ENCODE data around the gene ISYNA1.
"Not testable (repeated sequence)": the region's sequence is repeated elsewhere in the genome, so short reads cannot be mapped to it uniquely, and the experiment has no call there.

ISYNA1 gene

DNA sequence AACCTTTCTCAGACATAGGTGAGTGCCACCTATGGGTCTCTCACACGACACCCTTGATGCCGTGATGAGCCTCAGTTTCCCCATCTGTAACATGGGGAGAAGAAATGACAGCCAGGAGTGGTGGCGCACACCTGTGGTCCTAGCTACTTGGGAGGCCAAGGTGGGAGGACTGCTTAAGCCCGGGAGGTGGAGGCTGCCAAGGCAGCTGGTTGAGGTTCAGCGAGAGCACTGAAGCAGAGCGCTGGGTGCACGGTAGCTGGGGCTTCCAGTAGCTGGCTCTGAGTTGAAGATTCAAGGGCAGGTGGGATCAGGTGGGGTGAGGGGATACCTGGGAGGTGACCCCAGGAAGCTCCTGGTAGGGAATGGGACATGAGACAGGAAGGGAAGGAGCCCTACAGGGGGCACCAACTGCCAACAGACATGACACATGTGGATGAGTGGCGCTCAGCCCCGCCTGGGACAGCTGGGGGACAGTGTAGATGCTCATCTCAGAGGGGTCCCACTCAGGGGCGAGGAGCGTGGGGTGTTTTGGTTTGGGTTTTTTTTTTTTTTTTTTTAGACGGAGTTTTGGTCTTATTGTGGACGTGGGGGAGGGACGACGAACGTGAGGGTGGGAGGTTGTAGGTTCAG, 25.2 kb downstream of the ISYNA1 start:
- peaks cover 35% of the 10 kb centered on the region for H3K4me1 ChIP-seq (ENCODE audit: control insufficient read depth, insufficient read depth, low read length, poor library complexity, severe bottlenecking)
- no peak overlapping the region for H3K27ac ChIP-seq (ENCODE audit: insufficient read depth, low read length, poor library complexity, severe bottlenecking)
- no peaks in the 10 kb centered on the region for H3K9me3 ChIP-seq (ENCODE audit: control insufficient read depth, low read length)
- H3K4me3 ChIP-seq (ENCODE audit: insufficient read depth, low read depth, low read length, poor library complexity, severe bottlenecking) = no peak overlapping the region
- DNase-seq = no peak
- H3K27me3 ChIP-seq (replicated peaks; ENCODE audit: control insufficient read depth, insufficient read depth, low read length, poor library complexity, severe bottlenecking) = no peaks in the 10 kb centered on the region
- no peaks in the 10 kb centered on the region for H3K36me3 ChIP-seq (ENCODE audit: control insufficient read depth, insufficient read depth, low read length)

- no peaks in the 10 kb centered on the region for H3K4me1 ChIP-seq (ENCODE audit: control insufficient read depth, insufficient read depth, low read length, poor library complexity, severe bottlenecking)
- H3K9me3 ChIP-seq (ENCODE audit: control insufficient read depth, low read length) = no peaks in the 10 kb centered on the region
- no peaks in the 10 kb centered on the region for H3K27me3 ChIP-seq (replicated peaks; ENCODE audit: control insufficient read depth, insufficient read depth, low read length, poor library complexity, severe bottlenecking)
- no peak overlapping the region for H3K4me3 ChIP-seq (ENCODE audit: insufficient read depth, low read depth, low read length, poor library complexity, severe bottlenecking)
- H3K27ac ChIP-seq (ENCODE audit: insufficient read depth, low read length, poor library complexity, severe bottlenecking) = no peak overlapping the region
- no peak for DNase-seq
- H3K36me3 ChIP-seq (ENCODE audit: control insufficient read depth, insufficient read depth, low read length) = no peaks in the 10 kb centered on the region
These were observed 29.9 kb downstream of the ISYNA1 start for GRCh38 chr19:18408053-18408476.

DNA sequence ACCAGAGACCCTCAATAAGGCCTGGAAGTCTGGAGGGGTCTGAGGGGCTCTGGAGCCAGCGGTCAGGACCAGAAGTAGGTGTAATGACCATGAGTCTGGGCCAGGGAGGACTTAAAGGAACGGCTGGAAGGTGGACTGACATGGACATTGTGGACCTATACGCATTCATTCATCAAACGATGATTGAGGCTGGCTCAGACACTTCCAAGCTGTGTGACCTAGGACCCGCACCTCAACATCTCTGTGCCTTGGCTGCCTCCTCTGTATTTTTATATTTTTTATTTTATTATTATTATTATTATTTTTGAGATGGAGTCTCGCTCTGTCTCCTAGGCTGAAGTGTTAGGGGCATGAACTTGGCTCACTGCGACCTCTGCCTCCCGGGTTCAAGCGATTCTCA, 31.2 kb downstream of the ISYNA1 start:
- H3K27me3 ChIP-seq (replicated peaks; ENCODE audit: control insufficient read depth, insufficient read depth, low read length, poor library complexity, severe bottlenecking) = no peaks in the 10 kb centered on the region
- H3K36me3 ChIP-seq (ENCODE audit: control insufficient read depth, insufficient read depth, low read length) = no peaks in the 10 kb centered on the region
- no peaks in the 10 kb centered on the region for H3K4me1 ChIP-seq (ENCODE audit: control insufficient read depth, insufficient read depth, low read length, poor library complexity, severe bottlenecking)
- no peak overlapping the region for H3K27ac ChIP-seq (ENCODE audit: insufficient read depth, low read length, poor library complexity, severe bottlenecking)
- DNase-seq = no peak
- H3K9me3 ChIP-seq (ENCODE audit: control insufficient read depth, low read length) = no peaks in the 10 kb centered on the region
- H3K4me3 ChIP-seq (ENCODE audit: insufficient read depth, low read depth, low read length, poor library complexity, severe bottlenecking) = no peak overlapping the region

GRCh38 chr19:18405754-18406153, 32.2 kb downstream of the ISYNA1 start:
- not testable (repeated sequence) for H3K4me1 ChIP-seq (ENCODE audit: control insufficient read depth, insufficient read depth, low read length, poor library complexity, severe bottlenecking); H3K4me3 ChIP-seq (ENCODE audit: insufficient read depth, low read depth, low read length, poor library complexity, severe bottlenecking); H3K9me3 ChIP-seq (ENCODE audit: control insufficient read depth, low read length); DNase-seq; H3K27ac ChIP-seq (ENCODE audit: insufficient read depth, low read length, poor library complexity, severe bottlenecking); H3K36me3 ChIP-seq (ENCODE audit: control insufficient read depth, insufficient read depth, low read length); H3K27me3 ChIP-seq (replicated peaks; ENCODE audit: control insufficient read depth, insufficient read depth, low read length, poor library complexity, severe bottlenecking)

DNA sequence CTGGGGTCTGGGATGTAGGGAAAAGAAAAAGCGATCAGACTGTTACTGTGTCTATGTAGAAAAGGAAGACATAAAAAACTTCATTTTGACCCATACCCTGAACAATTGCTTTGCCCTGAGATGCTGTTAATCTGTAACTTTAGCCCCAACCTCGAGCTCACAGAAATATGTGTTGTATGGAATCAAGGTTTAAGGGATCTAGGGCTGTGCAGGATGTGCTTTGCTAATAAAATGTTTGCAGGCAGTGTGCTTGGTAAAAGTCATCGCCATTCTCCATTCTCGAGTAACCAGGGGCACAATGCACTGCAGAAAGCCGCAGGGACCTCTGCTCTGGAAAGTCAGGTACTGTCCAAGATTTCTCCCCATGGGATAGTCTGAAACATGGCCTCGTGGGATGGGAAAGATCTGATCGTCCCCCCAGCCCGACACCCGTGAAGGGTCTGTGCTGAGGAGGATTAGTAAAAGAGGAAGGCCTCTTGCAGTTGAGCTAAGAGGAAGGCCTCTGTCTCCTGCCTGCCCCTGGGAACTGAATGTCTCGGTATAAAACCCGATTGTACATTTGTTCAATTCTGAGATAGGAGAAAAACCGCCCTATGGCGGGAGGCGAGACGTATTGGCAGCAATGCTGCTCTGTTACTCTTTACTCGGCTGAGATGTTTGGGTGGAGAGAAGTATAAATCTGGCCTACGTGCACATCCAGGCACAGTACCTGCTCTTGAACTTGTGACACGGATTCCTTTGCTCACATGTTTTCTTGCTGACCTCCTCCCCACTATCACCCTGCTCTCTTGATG, 35.3 kb downstream of the ISYNA1 start:
- not testable (repeated sequence) for H3K4me3 ChIP-seq (ENCODE audit: insufficient read depth, low read depth, low read length, poor library complexity, severe bottlenecking); DNase-seq; H3K27me3 ChIP-seq (replicated peaks; ENCODE audit: control insufficient read depth, insufficient read depth, low read length, poor library complexity, severe bottlenecking); H3K36me3 ChIP-seq (ENCODE audit: control insufficient read depth, insufficient read depth, low read length); H3K27ac ChIP-seq (ENCODE audit: insufficient read depth, low read length, poor library complexity, severe bottlenecking); H3K9me3 ChIP-seq (ENCODE audit: control insufficient read depth, low read length); H3K4me1 ChIP-seq (ENCODE audit: control insufficient read depth, insufficient read depth, low read length, poor library complexity, severe bottlenecking)

GRCh38 chr19:18401580-18402112, 36.3 kb downstream of the ISYNA1 start:
- no peaks in the 10 kb centered on the region for H3K9me3 ChIP-seq (ENCODE audit: control insufficient read depth, low read length)
- H3K4me3 ChIP-seq (ENCODE audit: insufficient read depth, low read depth, low read length, poor library complexity, severe bottlenecking) = no peak overlapping the region
- no peak for DNase-seq
- peaks cover 8% of the 10 kb centered on the region for H3K4me1 ChIP-seq (ENCODE audit: control insufficient read depth, insufficient read depth, low read length, poor library complexity, severe bottlenecking)
- H3K27ac ChIP-seq (ENCODE audit: insufficient read depth, low read length, poor library complexity, severe bottlenecking) = no peak overlapping the region
- H3K27me3 ChIP-seq (replicated peaks; ENCODE audit: control insufficient read depth, insufficient read depth, low read length, poor library complexity, severe bottlenecking) = peaks cover 8% of the 10 kb centered on the region
- no peaks in the 10 kb centered on the region for H3K36me3 ChIP-seq (ENCODE audit: control insufficient read depth, insufficient read depth, low read length)

DNA sequence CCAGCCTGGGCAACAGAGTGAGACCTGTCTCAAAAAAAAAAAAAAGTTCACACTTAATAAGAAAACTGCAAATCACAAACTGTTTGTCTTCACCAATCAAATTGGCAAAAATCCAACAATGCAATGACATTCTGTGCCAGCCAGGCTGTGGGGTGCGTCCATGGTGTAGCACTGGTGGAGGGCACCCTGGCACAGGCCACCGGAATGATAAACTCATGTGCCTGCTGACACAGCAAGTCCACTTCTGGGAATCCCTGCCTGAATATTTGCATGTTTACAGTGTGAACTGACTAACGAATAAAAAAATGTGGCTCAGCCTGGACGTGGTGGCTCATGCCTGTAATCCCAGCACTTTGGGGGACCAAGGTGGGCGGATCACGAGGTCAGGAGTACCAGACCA, 38.9 kb downstream of the ISYNA1 start:
- Histone ChIP-seq H3K27me3 (replicated peaks; ENCODE audit: control insufficient read depth, insufficient read depth, low read length, poor library complexity, severe bottlenecking) (peaks cover 8% of the 10 kb centered on the region), H3K4me3 (ENCODE audit: insufficient read depth, low read depth, low read length, poor library complexity, severe bottlenecking) (no peak overlapping the region)

DNA sequence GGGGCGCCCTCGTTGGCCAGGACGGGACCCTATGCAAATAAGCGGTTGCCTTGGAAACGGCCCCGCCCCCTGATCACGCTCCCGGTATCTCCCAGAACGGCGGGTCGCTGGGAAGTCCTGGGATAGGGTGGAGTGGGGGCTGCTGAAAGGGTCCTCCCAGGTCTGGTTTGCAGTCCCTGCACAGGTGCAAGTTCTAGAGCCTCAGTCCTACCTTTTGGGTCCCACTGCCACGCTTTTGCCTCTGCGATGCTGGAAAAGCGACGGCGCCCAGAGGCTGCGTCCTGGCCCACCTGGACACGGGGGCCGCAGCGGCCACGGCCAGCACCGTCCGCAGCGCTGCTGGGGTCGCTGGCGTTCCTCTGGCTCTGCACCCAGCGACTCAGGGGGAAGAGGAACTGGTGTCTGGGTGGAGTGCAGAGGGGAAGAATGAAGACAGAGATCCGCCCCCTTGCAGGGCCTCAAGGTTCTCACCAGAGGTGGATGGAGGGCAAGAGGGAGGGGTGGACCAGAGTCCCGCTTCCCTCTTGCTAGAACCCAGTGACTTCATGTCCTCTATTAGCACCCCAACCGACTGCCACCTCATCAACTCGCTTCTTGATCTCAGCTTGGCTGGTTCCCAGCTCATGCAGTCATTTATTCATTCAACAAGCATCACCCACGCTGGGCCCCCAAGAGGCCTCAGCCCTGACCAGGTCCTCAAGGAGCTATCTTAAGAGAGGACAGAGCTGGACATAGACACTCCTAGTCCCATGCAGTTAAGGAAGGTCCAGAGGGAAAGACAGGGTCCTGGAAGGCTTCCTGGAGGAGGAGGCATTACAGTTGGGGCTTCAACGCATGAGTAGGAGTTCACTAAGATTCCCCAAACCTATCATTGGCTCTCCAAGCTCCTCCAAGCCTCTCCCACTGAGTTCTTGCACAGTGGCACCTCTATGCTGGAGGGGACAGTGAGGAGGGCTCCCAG, 40.4 kb downstream of the ISYNA1 start, which contains the start of gene LRRC25:
LRRC25 (minus strand) TSS at position 381 of the 961 bp plus-strand sequence. CDS start 659 bp downstream, outside the sequence.
- Histone ChIP-seq H3K27me3 (replicated peaks; ENCODE audit: control insufficient read depth, insufficient read depth, low read length, poor library complexity, severe bottlenecking) (peaks cover 8% of the 10 kb centered on the region), H3K27ac (ENCODE audit: insufficient read depth, low read length, poor library complexity, severe bottlenecking) (no peak within 1 kb of the TSS), H3K4me3 (ENCODE audit: insufficient read depth, low read depth, low read length, poor library complexity, severe bottlenecking) (no peak within 1 kb of the TSS), H3K4me1 (ENCODE audit: control insufficient read depth, insufficient read depth, low read length, poor library complexity, severe bottlenecking) (peaks cover 8% of the 10 kb centered on the region), H3K9me3 (ENCODE audit: control insufficient read depth, low read length) (no peaks in the 10 kb centered on the region), H3K36me3 (ENCODE audit: control insufficient read depth, insufficient read depth, low read length) (no peaks in the 10 kb centered on the region)
- DNase-seq = no peak

More for the DNA sequence above, 38.9 kb downstream of the ISYNA1 start:
- Histone ChIP-seq H3K9me3 (ENCODE audit: control insufficient read depth, low read length) (no peaks in the 10 kb centered on the region), H3K27ac (ENCODE audit: insufficient read depth, low read length, poor library complexity, severe bottlenecking) (no peak overlapping the region), H3K4me1 (ENCODE audit: control insufficient read depth, insufficient read depth, low read length, poor library complexity, severe bottlenecking) (peaks cover 8% of the 10 kb centered on the region), H3K36me3 (ENCODE audit: control insufficient read depth, insufficient read depth, low read length) (no peaks in the 10 kb centered on the region)
- no peak for DNase-seq

GRCh38 chr19:18396471-18397241, 41.3 kb downstream of the ISYNA1 start:
- no peaks in the 10 kb centered on the region for H3K9me3 ChIP-seq (ENCODE audit: control insufficient read depth, low read length)
- H3K4me3 ChIP-seq (ENCODE audit: insufficient read depth, low read depth, low read length, poor library complexity, severe bottlenecking) = no peak overlapping the region
- H3K4me1 ChIP-seq (ENCODE audit: control insufficient read depth, insufficient read depth, low read length, poor library complexity, severe bottlenecking) = peaks cover 8% of the 10 kb centered on the region

More at GRCh38 chr19:18396471-18397241, 41.3 kb downstream of the ISYNA1 start:
- no peak for DNase-seq
- Histone ChIP-seq H3K27ac (ENCODE audit: insufficient read depth, low read length, poor library complexity, severe bottlenecking) (no peak overlapping the region), H3K27me3 (replicated peaks; ENCODE audit: control insufficient read depth, insufficient read depth, low read length, poor library complexity, severe bottlenecking) (peaks cover 8% of the 10 kb centered on the region), H3K36me3 (ENCODE audit: control insufficient read depth, insufficient read depth, low read length) (no peaks in the 10 kb centered on the region)

Measured in effector memory CD4-positive, alpha-beta T cell (primary cell).